ENCODE measurements around the gene ACOX1.
A peak's percentile ranks its signal among the peaks of the same experiment; 100 is the strongest.

ACOX1 gene

GRCh38 chr17:75978938-75979704 is at the start of gene ACOX1, which contains the start of gene TEN1:
TSS of gene ACOX1 (minus strand) at chr17:75979166. CDS start at chr17:75979073, 93 bp downstream.
TSS of gene TEN1 (plus strand) at chr17:75979240. CDS start at chr17:75986193, 6,953 bp downstream.
- DNase-seq (ENCODE audit: low read depth), result peak; percentile 91

GRCh38 chr17:76027159-76027839 is 48.3 kb upstream of the ACOX1 start, which contains the start of gene EVPL:
TSS of gene EVPL (minus strand) at chr17:76027306. CDS start at chr17:76027198, 108 bp downstream.
- DNase-seq (ENCODE audit: low read depth), result no peak

- DNase-seq (ENCODE audit: low read depth), result no peak
Observed at GRCh38 chr17:76026714-76027158, 47.8 kb upstream of the ACOX1 start.

GRCh38 chr17:76025294-76025693 is 46.3 kb upstream of the ACOX1 start:
- DNase-seq (ENCODE audit: low read depth), result no peak

GRCh38 chr17:76024353-76024752 is 45.4 kb upstream of the ACOX1 start:
- DNase-seq (ENCODE audit: low read depth), result no peak

GRCh38 chr17:76023900-76024237 is 44.9 kb upstream of the ACOX1 start:
- DNase-seq (ENCODE audit: low read depth), result no peak

GRCh38 chr17:76022973-76023899 is 44.3 kb upstream of the ACOX1 start:
- no peak for DNase-seq (ENCODE audit: low read depth)

GRCh38 chr17:76022285-76022684 is 43.3 kb upstream of the ACOX1 start:
- no peak for DNase-seq (ENCODE audit: low read depth)

- no peak for DNase-seq (ENCODE audit: low read depth)
Observed at GRCh38 chr17:76019833-76020467, 41.0 kb upstream of the ACOX1 start.

GRCh38 chr17:76018801-76019200 is 39.8 kb upstream of the ACOX1 start:
- DNase-seq (ENCODE audit: low read depth), result no peak

- no peak for DNase-seq (ENCODE audit: low read depth)
Observed at GRCh38 chr17:76018340-76018680, 39.3 kb upstream of the ACOX1 start.

GRCh38 chr17:76017481-76018339 is 38.7 kb upstream of the ACOX1 start:
- DNase-seq (ENCODE audit: low read depth), result no peak

- no peak for DNase-seq (ENCODE audit: low read depth)
Observed at GRCh38 chr17:76014925-76015261, 35.9 kb upstream of the ACOX1 start.

- peak; percentile 63 for DNase-seq (ENCODE audit: low read depth)
Observed at GRCh38 chr17:76014100-76014924, 35.3 kb upstream of the ACOX1 start.

- DNase-seq (ENCODE audit: low read depth), result no peak
Observed at GRCh38 chr17:76013377-76013932, 34.5 kb upstream of the ACOX1 start.

GRCh38 chr17:76011951-76012350 is 33.0 kb upstream of the ACOX1 start:
- no peak for DNase-seq (ENCODE audit: low read depth)

- no peak for DNase-seq (ENCODE audit: low read depth)
Observed at GRCh38 chr17:76009969-76010661, 31.1 kb upstream of the ACOX1 start.

- DNase-seq (ENCODE audit: low read depth), result no peak
Observed at GRCh38 chr17:76009447-76009846, 30.5 kb upstream of the ACOX1 start.
